ACC112 (cell line): ENCODE measurements around the gene PDE3A.

ENCODE experiments used
- H2AFZ ChIP-seq: fragments of 200-600 bp; sonication (generic); one replicate; pipeline ENCODE4 v1.6.0; 2017; ENCODE audit warnings: antibody characterized with exemption, low read length; ENCODE audit not compliant: unreplicated experiment
- H3K27ac ChIP-seq: fragments of 200-600 bp; sonication (generic); 2 replicates; pipeline ENCODE4 v1.5.1; 2014; ENCODE audit warnings: low read depth, mild to moderate bottlenecking, antibody characterized with exemption, low read length, moderate library complexity
- H3K27me3 ChIP-seq: fragments of 200-600 bp; sonication (generic); 2 replicates; pipeline ENCODE4 v1.6.1; 2014; ENCODE audit warnings: mild to moderate bottlenecking, antibody characterized with exemption, low read length, moderate library complexity, mixed read lengths; ENCODE audit not compliant: insufficient read depth
- H3K36me3 ChIP-seq: fragments of 200-600 bp; sonication (generic); 2 replicates; pipeline ENCODE4 v1.6.1; 2016; ENCODE audit warnings: mild to moderate bottlenecking, antibody characterized with exemption, low read length, moderate library complexity, mixed read lengths; ENCODE audit not compliant: insufficient read depth
- H3K4me1 ChIP-seq: fragments of 200-600 bp; sonication (generic); one replicate; pipeline ENCODE4 v1.6.1; 2016; ENCODE audit warnings: low read length, mixed read lengths; ENCODE audit not compliant: insufficient read depth, unreplicated experiment, control insufficient read depth
- H3K4me3 ChIP-seq: fragments of 200-600 bp; sonication (generic); 2 replicates; pipeline ENCODE4 v1.5.1; 2014; ENCODE audit warnings: mild to moderate bottlenecking, low read depth, low read length
- H3K79me2 ChIP-seq: fragments of 200-600 bp; sonication (generic); one replicate; pipeline ENCODE4 v1.6.0; 2016; ENCODE audit warnings: low read length; ENCODE audit not compliant: control insufficient read depth, unreplicated experiment, insufficient read depth

The PDE3A gene

GRCh38 chr12:20557096-20557495 is 188.8 kb downstream of the PDE3A start:
- no peak overlapping the region for H3K27ac ChIP-seq
- no peaks in the 10 kb centered on the region for H3K79me2 ChIP-seq
- no peak overlapping the region for H3K4me3 ChIP-seq
- H2AFZ ChIP-seq = peak overlapping the region; percentile 32
- no peaks in the 10 kb centered on the region for H3K27me3 ChIP-seq
- peaks cover 12% of the 10 kb centered on the region for H3K4me1 ChIP-seq
- H3K36me3 ChIP-seq = no peaks in the 10 kb centered on the region

- Histone ChIP-seq H3K4me1 (peaks cover 17% of the 10 kb centered on the region), H3K79me2 (no peaks in the 10 kb centered on the region), H3K27me3 (no peaks in the 10 kb centered on the region), H2AFZ (no peak overlapping the region), H3K27ac (no peak overlapping the region), H3K4me3 (no peak overlapping the region), H3K36me3 (no peaks in the 10 kb centered on the region)
Measured at GRCh38 chr12:20560935-20561334, 192.6 kb downstream of the PDE3A start.

DNA sequence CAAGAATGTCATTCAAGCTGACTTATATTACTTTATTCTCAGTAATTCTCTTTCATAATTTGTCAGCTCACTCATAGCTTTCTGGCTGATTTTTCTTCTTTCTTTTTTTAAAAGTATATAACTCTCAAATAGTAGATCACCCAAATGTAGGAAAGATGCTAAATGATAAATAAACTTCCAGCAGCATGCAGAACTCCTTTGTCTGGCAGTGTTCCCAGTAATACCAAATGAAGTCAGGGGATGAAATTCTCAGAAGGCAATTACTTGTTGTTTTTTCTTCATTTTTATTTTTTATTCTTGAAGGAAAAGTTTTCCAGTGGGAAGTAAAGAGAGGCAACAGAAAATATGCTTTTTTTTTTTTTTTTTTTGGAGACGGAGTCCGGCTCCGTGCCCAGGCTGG is 193.5 kb downstream of the PDE3A start:
- H2AFZ ChIP-seq = no peak overlapping the region
- peaks cover 16% of the 10 kb centered on the region for H3K4me1 ChIP-seq
- H3K79me2 ChIP-seq = no peaks in the 10 kb centered on the region
- no peaks in the 10 kb centered on the region for H3K27me3 ChIP-seq
- no peak overlapping the region for H3K27ac ChIP-seq
- H3K36me3 ChIP-seq = no peaks in the 10 kb centered on the region
- H3K4me3 ChIP-seq = no peak overlapping the region

DNA sequence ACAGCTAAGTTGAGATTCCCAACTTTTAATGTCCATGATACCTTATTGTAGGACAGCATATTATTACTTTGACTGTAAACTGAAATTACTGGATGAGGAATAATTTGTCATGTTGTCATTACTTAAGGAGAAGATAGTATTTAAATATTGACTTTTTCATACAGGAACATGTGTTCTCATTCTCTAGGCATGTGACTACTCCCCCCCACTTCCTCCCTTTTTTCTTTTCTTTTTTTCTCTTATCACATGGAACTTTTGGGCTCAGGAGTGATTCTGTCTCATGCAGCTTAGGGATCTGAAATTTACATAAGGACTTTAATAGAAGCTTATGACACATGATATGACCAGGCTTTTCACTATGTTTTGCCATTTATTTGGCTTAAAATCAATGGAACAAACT is 199.1 kb downstream of the PDE3A start:
- H3K27me3 ChIP-seq = no peaks in the 10 kb centered on the region
- no peaks in the 10 kb centered on the region for H3K79me2 ChIP-seq

DNA sequence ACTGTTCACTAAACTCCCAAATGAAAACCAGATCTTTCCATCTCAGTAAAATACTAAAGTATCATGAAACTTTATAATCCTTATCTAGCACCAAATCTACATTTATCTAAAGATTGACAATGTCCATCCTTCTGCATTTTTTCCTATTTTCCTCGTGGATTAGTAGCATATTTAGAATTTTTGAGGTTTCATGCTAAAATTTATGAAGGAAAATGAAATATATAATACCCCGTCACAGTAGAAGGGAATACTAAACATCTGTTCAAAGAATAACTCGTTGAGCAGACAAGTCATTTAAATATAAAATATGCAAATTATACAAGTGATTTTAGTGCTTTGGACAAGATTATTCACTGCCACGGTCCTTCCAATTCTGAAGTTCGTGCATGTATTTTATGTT is 204.1 kb downstream of the PDE3A start:
- Histone ChIP-seq H2AFZ (no peak overlapping the region), H3K4me3 (no peak overlapping the region), H3K27me3 (no peaks in the 10 kb centered on the region), H3K27ac (no peak overlapping the region), H3K4me1 (peaks cover 5% of the 10 kb centered on the region), H3K36me3 (no peaks in the 10 kb centered on the region), H3K79me2 (no peaks in the 10 kb centered on the region)

More for the DNA sequence above, 199.1 kb downstream of the PDE3A start:
- H3K36me3 ChIP-seq = no peaks in the 10 kb centered on the region
- peak overlapping the region; percentile 13; the same call in 1 of the 2 replicates for H3K27ac ChIP-seq
- H3K4me3 ChIP-seq = no peak overlapping the region
- H2AFZ ChIP-seq = peak overlapping the region; percentile 90
- H3K4me1 ChIP-seq = peaks cover 18% of the 10 kb centered on the region

DNA sequence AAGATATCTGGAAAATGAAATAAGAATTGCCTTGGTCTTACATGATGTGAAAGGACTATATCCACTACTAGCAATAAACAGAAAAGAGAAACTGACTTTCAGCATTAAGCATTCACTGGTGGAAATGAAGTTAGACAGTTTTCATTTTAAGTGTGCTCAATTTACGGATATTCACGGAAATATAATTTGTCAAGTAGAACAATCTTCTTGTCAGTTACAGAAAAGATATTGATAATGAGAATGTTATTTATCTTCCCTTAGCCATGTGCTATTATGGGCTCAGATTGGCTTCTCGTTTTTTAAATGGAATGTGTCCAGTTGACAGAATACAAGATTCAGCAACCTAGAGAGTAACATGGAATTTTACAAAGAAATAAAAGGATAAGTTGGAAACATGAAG is 208.2 kb downstream of the PDE3A start:
- no peaks in the 10 kb centered on the region for H3K36me3 ChIP-seq
- no peak overlapping the region for H2AFZ ChIP-seq
- H3K79me2 ChIP-seq = no peaks in the 10 kb centered on the region
- no peak overlapping the region for H3K4me3 ChIP-seq
- H3K27ac ChIP-seq = no peak overlapping the region
- no peaks in the 10 kb centered on the region for H3K4me1 ChIP-seq
- no peaks in the 10 kb centered on the region for H3K27me3 ChIP-seq

DNA sequence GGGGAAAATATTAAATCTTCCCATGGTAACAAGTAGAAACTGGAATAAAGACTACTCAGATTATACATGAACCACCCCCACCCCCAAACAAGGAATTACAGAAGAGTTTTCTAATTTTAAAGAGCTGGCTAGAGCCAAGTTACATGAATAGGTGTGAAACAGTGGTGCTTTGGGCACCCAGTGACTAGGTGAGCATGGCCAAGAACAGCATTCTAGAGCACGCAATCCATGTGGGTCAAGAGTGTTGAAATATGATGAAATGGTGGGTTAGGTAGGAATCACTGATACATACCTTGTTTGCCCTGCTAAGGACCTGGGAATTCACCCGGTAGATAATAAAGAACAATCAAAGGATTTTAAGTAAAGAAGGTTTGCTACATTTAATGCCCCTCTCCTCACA is 208.7 kb downstream of the PDE3A start:
- Histone ChIP-seq H3K4me3 (no peak overlapping the region), H2AFZ (no peak overlapping the region), H3K27me3 (no peaks in the 10 kb centered on the region), H3K36me3 (no peaks in the 10 kb centered on the region), H3K27ac (no peak overlapping the region), H3K79me2 (no peaks in the 10 kb centered on the region), H3K4me1 (no peaks in the 10 kb centered on the region)

DNA sequence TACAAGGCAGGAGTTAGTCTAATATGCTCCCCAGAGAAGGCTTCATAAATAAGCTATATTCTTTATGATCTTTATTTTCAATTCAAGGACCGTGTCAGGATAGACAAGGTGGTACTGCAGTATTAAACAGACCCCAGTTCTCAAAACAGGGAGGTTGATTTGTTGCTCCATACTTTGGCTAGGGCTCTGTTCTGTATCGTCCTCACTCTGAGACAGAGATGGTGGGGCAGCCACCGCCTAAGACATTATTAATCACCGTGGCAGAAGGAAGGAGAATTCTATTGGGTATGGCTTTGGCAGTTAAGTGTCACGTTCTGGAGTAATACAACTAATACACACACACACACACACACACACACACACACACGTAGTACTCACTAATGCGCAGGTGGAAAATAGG is 209.8 kb downstream of the PDE3A start:
- no peaks in the 10 kb centered on the region for H3K4me1 ChIP-seq
- H3K36me3 ChIP-seq = no peaks in the 10 kb centered on the region
- no peak overlapping the region for H3K27ac ChIP-seq
- no peak overlapping the region for H3K4me3 ChIP-seq
- no peaks in the 10 kb centered on the region for H3K27me3 ChIP-seq
- H3K79me2 ChIP-seq = no peaks in the 10 kb centered on the region
- no peak overlapping the region for H2AFZ ChIP-seq

GRCh38 chr12:20585055-20585625 is 216.8 kb downstream of the PDE3A start:
- no peaks in the 10 kb centered on the region for H3K4me1 ChIP-seq
- no peak overlapping the region for H2AFZ ChIP-seq
- H3K4me3 ChIP-seq = no peak overlapping the region
- H3K27ac ChIP-seq = no peak overlapping the region
- no peaks in the 10 kb centered on the region for H3K27me3 ChIP-seq
- no peaks in the 10 kb centered on the region for H3K79me2 ChIP-seq
- no peaks in the 10 kb centered on the region for H3K36me3 ChIP-seq

DNA sequence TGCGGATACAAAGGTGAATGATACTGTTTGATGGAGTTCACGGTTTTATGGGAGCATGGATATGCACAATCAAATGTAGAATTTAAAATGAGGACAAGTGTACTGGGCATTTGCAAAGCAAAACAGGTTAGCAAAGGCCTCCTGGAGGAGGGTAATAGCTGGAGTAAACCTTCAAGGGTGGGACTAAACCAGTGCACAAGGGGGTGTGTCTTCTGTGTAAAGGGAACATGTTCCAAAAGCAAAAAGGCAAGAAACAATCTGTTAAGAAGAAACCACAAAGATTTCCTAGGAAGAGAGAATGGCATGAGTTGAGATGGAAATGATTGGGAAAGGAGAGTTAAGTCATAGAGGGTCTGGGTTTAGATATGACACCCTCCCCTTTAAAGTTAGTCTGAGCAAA is 217.6 kb downstream of the PDE3A start:
- Histone ChIP-seq H3K36me3 (no peaks in the 10 kb centered on the region), H3K27ac (no peak overlapping the region), H3K4me1 (no peaks in the 10 kb centered on the region), H3K4me3 (no peak overlapping the region), H3K79me2 (no peaks in the 10 kb centered on the region), H2AFZ (no peak overlapping the region), H3K27me3 (no peaks in the 10 kb centered on the region)

DNA sequence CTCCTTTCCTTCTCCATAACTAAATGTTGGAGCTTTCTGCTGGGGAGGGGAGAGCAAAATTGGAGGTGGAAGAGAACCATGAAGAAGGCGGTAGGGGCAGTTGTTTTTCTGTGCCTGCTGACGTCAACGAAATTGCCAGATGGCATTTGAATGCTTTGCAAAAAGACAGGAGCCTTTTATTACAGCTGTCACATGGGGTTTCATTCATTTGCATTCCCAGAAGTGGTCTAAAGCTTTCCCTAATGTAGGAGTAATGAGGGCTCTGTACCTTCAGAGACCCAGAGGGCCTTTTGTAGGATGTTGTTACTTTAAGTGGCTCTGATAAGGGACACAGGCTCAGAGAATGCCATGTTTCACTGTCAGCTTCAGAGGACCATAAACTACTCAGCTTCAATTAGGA is 219.7 kb downstream of the PDE3A start:
- H3K36me3 ChIP-seq = no peaks in the 10 kb centered on the region
- H3K79me2 ChIP-seq = no peaks in the 10 kb centered on the region
- H3K27ac ChIP-seq = no peak overlapping the region
- no peaks in the 10 kb centered on the region for H3K27me3 ChIP-seq
- no peaks in the 10 kb centered on the region for H3K4me1 ChIP-seq
- H2AFZ ChIP-seq = no peak overlapping the region
- no peak overlapping the region for H3K4me3 ChIP-seq
